AG09309 (cell line): ENCODE results near the gene PACSIN3.
"Not testable (repeated sequence)": the region's sequence is repeated elsewhere in the genome, so short reads cannot be mapped to it uniquely, and the experiment has no call there.

Experiments
- DNase-seq: peaks from one replicate; pipeline ENCODE4 v3.0.0-alpha.2; 2010; ENCODE audit warnings: low read depth
- H3K4me3 ChIP-seq: 2 replicates; pipeline ENCODE4 v1.5.1; 2011; ENCODE audit warnings: mild to moderate bottlenecking, low read depth, low read length, moderate library complexity; ENCODE audit not compliant: control insufficient read depth
- TF ChIP-seq, protein P1 (sequence below): IDR thresholded peaks from 2 replicates; pipeline ENCODE4 v1.5.1; 2011; ENCODE audit warnings: mild to moderate bottlenecking, low read depth, low read length, inconsistent platforms; ENCODE audit not compliant: insufficient read depth, control insufficient read depth; ENCODE audit errors: missing control alignments

Gene PACSIN3

DNA sequence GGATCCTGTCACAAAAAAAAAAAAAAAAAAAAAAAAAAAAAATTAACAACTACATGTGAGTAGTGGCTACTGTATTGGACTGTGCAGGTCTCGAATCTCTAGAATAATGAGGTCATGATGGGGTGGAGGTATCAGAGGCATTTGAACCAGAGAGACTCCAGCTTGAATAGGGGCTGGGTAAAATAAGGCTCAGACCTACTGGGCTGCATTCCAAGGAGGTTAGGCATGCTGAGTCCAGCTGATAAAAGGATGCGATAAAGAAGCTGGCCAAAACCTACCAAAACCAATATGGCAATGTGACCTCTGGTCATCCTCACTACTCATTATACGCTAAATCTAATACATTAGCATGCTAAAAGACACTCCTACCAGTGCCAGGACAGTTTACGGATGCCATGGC lies 5.9 kb upstream of the PACSIN3 start:
- no peak overlapping the region for H3K4me3 ChIP-seq
- no peak for DNase-seq
- TF ChIP-seq, protein P1, sequence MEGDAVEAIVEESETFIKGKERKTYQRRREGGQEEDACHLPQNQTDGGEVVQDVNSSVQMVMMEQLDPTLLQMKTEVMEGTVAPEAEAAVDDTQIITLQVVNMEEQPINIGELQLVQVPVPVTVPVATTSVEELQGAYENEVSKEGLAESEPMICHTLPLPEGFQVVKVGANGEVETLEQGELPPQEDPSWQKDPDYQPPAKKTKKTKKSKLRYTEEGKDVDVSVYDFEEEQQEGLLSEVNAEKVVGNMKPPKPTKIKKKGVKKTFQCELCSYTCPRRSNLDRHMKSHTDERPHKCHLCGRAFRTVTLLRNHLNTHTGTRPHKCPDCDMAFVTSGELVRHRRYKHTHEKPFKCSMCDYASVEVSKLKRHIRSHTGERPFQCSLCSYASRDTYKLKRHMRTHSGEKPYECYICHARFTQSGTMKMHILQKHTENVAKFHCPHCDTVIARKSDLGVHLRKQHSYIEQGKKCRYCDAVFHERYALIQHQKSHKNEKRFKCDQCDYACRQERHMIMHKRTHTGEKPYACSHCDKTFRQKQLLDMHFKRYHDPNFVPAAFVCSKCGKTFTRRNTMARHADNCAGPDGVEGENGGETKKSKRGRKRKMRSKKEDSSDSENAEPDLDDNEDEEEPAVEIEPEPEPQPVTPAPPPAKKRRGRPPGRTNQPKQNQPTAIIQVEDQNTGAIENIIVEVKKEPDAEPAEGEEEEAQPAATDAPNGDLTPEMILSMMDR = no peak

DNA sequence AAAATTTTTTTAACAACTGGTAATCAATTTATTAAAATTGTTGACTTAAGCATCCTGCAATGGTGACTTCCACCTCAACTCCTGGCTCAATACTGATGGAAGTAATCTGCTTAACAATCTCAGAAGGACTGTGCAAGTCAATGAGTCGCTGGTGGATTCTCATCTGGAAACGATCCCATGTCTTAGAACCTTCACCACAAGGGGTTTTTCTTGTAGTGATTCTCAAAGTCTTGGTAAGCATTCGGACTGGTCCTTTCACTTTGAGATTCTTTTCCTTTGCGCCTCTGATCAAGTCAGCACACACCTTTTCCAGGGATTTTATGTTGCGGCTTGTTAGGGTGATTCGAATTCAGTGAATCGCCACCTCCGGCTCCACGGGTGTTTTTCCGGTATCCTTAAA lies 4.9 kb upstream of the PACSIN3 start:
- not testable (repeated sequence) for DNase-seq, H3K4me3 ChIP-seq

DNA sequence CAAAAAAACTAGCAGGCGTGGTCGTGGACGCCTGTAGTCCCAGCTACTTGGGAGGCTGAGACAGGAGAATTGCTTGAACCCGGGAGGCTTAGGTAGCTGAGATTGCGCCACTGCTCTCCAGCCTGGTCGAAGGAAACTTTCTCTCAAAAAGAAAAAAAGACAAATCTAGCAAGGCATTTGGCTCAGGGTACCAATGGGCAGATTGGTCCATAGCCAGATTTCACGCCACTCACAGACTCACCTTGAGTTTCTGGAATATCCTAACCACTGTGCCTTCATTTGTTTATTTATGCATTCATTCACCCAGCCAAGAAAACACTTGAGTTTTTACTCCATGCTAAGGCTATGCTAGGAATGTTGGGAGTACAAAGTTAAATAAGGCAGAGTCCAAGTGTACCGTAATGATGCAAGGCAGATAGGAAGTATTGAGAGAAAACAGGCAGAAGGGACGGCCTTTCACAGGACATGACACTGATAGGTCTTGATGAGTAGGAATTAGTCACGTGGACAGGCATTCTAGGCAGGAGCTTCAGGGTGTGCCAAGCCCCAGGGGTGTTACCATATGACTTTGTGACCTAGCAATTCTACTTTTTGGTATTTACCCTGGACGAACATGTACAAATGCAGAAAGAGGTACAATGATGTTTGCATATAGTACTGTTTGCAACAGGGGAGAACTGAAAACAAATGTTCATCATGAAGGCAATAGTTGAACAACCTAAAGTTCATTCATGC lies 3.0 kb upstream of the PACSIN3 start:
- no peak overlapping the region for H3K4me3 ChIP-seq
- TF ChIP-seq, protein P1 = no peak
- DNase-seq = no peak

DNA sequence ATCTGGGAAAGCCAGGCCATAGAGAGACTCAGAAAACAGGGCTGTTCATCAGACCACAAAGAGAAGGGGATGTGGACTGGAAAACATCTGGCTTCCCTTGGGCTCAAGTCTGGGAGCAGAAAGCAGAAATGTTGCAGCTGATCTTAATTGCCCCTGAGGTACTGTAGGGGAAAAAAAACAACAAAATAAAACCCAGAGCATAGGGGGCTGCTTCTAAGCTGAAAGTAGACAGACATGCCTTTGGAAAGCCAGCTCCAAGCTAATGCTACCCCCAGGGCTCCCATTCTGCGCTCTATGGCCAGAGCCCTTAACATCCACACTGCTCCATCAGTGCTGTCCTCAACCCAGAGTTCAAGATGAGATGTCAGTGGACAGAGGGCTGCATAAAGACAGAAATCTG lies 2.0 kb upstream of the PACSIN3 start:
- H3K4me3 ChIP-seq = no peak overlapping the region
- no peak for DNase-seq
- TF ChIP-seq, protein P1 = no peak

DNA sequence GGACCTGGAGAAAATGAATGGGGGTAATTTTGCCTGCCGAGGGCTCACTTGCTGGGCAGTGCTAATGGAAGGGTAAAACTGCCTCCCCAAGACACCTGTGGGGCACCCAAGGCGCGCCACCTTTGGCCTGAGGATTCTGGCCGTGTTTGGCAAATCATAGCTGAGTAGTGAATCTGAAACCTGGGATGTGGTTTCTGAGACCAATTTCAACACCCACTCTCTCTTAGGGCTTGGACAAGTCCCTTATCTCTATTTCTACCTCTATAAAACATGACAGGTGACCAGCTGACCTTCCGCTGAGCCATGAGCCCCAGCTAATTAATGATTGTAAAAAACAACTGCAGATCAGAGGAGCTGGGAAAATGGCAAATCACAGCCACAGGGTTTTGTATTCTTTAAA lies 1.5 kb upstream of the PACSIN3 start:
- TF ChIP-seq, protein P1 = no peak
- H3K4me3 ChIP-seq = no peak overlapping the region
- DNase-seq = no peak

DNA sequence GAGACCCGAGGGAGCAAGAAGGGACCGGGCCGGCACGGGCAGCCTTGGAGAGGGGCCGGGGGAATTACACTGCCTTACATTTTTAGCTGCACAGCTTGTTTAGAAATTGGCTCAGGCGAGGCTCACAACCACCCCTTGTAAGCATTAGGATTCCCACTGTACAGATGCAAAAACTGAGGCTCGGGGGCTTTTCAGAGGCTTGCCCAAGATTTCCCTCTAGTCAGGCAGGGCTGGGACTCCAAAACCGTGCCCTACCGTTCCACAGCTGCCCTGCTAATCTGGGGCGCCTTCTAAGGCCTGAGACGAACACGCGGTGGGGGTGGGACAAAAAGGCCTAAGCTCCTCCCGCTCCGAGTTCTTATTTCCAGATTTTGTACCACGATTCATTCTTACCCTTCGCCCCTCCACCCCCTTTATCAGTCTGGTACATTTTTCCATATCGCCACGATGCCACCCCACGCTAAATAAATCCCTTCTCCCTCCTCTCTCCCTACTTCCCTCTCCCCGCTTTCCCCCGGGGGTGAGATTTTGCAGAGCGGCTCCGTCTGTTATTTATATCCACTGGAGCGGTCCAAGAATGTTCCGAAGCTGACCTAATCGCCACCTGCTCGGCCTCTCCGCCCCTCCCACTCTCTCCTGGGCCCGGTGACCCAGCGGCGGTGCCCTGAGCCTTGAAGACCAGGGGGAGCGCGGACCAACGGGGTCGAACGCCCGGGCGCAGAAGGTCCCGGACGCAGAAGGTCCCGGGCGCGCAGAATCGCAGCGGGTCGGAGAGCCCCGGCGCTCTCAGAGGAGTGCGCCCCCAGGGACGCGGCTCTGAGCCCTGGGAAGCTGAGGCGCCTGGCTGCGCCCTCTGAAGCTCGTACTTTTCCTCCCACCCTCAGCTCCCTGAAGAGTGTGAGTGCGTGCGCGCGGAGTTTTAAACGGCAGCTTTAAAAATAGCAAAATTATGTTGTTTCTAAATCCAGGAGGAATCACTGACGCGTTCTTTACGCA lies 764 bp upstream of the PACSIN3 start:
- TF ChIP-seq, protein P1 = no peak
- H3K4me3 ChIP-seq = peak overlapping the region; percentile 79
- DNase-seq = no peak

DNA sequence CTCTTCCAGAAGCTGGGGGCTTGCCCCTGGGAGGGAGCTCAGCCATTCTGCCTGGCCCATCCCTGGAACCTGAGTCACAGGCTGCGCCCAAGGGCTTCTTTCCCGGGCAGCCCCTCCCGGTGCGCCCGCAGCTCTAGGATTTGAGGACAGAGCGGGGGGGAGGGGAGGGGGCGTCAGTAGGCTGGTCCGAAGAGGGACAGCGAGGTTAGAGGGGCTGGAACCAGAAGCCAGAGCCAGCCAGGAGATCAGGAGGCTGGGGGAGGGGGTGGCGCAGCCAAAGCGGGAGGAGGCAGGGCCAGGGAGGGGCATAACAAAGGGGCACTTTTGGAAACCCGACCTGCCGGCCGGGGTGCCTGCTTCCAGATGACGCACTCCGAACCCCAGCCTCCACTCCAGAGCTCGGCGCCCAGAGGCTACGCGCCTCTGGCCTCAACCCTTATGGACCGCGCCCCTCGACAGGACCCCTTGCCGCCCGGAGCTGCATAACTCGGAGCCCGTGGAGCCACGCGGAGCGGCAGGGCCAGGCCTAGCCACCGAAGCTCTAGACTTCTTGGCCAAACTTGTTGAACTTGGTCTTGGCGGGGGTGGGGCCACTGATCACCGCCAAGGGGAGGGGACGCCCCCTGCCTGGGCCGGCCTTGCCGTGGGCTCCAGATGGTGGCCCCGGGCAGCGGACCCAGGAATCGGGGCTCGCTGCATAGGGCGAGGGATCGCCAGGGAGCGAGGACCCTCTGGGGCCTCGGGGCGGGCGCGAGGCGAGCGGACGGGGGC lies 744 bp downstream of the PACSIN3 start:
- peak overlapping the region; percentile 79 for H3K4me3 ChIP-seq
- TF ChIP-seq, protein P1 = no peak
- no peak for DNase-seq
